WERI-Rb-1 (cell line): ENCODE measurements around the gene MRPL24.

Experiments
- DNase-seq: peaks from one replicate; pipeline ENCODE4 v3.0.0-alpha.2; 2020
- H3K27ac ChIP-seq: fragments of 250-450 bp; sonication (Bioruptor Pico); 2 replicates; pipeline ENCODE4 v1.5.1; 2020; ENCODE audit warnings: mild to moderate bottlenecking, moderate library complexity
- H3K27me3 ChIP-seq: fragments of 250-450 bp; sonication (Bioruptor Pico); 2 replicates; pipeline ENCODE4 v1.5.1; 2021; ENCODE audit warnings: mild to moderate bottlenecking, low read depth, moderate library complexity; ENCODE audit not compliant: insufficient read depth, severe bottlenecking
- H3K36me3 ChIP-seq: fragments of 250-450 bp; sonication (Bioruptor Pico); 2 replicates; pipeline ENCODE4 v1.5.1; 2020; ENCODE audit warnings: mild to moderate bottlenecking, moderate library complexity
- H3K4me3 ChIP-seq: 2 replicates; pipeline ENCODE4 v1.5.1; 2011; ENCODE audit warnings: low read depth, mild to moderate bottlenecking, control low read depth, low read length
- H3K9me3 ChIP-seq: fragments of 250-450 bp; sonication (Bioruptor Pico); 2 replicates; pipeline ENCODE4 v1.5.1; 2021; ENCODE audit warnings: mild to moderate bottlenecking, moderate library complexity; ENCODE audit not compliant: severe bottlenecking
- CTCF ChIP-seq: IDR thresholded peaks from 2 replicates; pipeline ENCODE4 v1.5.1; 2011; ENCODE audit warnings: low read depth, mild to moderate bottlenecking, control low read depth, inconsistent platforms, low read length

The MRPL24 gene

GRCh38 chr1:156781585-156782186 lies 40.8 kb upstream of the MRPL24 start:
- H3K27me3 ChIP-seq, result no peaks in the 10 kb centered on the region
- H3K9me3 ChIP-seq, result no peaks in the 10 kb centered on the region
- peaks cover 75% of the 10 kb centered on the region for H3K36me3 ChIP-seq
- DNase-seq, result no peak
- no peak overlapping the region for H3K4me3 ChIP-seq
- TF ChIP-seq CTCF, result no peak
- H3K27ac ChIP-seq, result no peak overlapping the region

- H3K4me3 ChIP-seq, result no peak overlapping the region
- no peak overlapping the region for H3K27ac ChIP-seq
- no peak for TF ChIP-seq CTCF
- no peaks in the 10 kb centered on the region for H3K27me3 ChIP-seq
- H3K9me3 ChIP-seq, result no peaks in the 10 kb centered on the region
- H3K36me3 ChIP-seq, result peaks cover 70% of the 10 kb centered on the region
- no peak for DNase-seq
These were observed 36.7 kb upstream of the MRPL24 start for GRCh38 chr1:156777573-156777972.

GRCh38 chr1:156776942-156777341 lies 36.1 kb upstream of the MRPL24 start:
- Histone ChIP-seq H3K36me3 (peaks cover 70% of the 10 kb centered on the region), H3K9me3 (no peaks in the 10 kb centered on the region), H3K27me3 (no peaks in the 10 kb centered on the region), H3K27ac (no peak overlapping the region), H3K4me3 (no peak overlapping the region)
- no peak for TF ChIP-seq CTCF
- no peak for DNase-seq

- H3K27me3 ChIP-seq, result no peaks in the 10 kb centered on the region
- DNase-seq, result no peak
- H3K9me3 ChIP-seq, result no peaks in the 10 kb centered on the region
- H3K36me3 ChIP-seq, result peaks cover 70% of the 10 kb centered on the region
- H3K27ac ChIP-seq, result no peak overlapping the region
- H3K4me3 ChIP-seq, result no peak overlapping the region
- no peak for TF ChIP-seq CTCF
These were observed 34.9 kb upstream of the MRPL24 start for GRCh38 chr1:156775799-156776198.

GRCh38 chr1:156773607-156774006 lies 32.7 kb upstream of the MRPL24 start:
- Histone ChIP-seq H3K9me3 (no peaks in the 10 kb centered on the region), H3K27ac (no peak overlapping the region), H3K36me3 (peaks cover 71% of the 10 kb centered on the region), H3K4me3 (no peak overlapping the region), H3K27me3 (no peaks in the 10 kb centered on the region)
- TF ChIP-seq CTCF, result no peak
- DNase-seq, result no peak
